Thoracic aorta (tissue), 2 donors: ENCODE data around the gene TRIP4. TPM values are rescaled to one million over a fixed set of nuclear protein-coding genes. Genes with fewer than 3 reads are reported as not detected.

ENCODE experiments used
- ATAC-seq: fragments of 150-250 bp; one replicate; pipeline ENCODE4 v1.8.0; 2017; ENCODE audit warnings: low read depth; ENCODE audit not compliant: insufficient number of reproducible peaks, low FRiP score
- DNase-seq: peaks from one replicate; pipeline ENCODE4 v3.0.0-alpha.2; 2020; ENCODE audit warnings: low spot score
- H3K27ac ChIP-seq, 2 donors: fragments of 200-600 bp; sonication (generic); 1 replicate in 1 of 2; 2 replicates in 1 of 2; pipeline ENCODE4 v1.5.1; 2016; ENCODE audit warnings: mild to moderate bottlenecking in 2 of 2, moderate library complexity in 2 of 2
- H3K27me3 ChIP-seq: fragments of 200-600 bp; sonication (generic); replicated peaks from 2 replicates; pipeline ENCODE4 v1.6.0; 2016; ENCODE audit warnings: mild to moderate bottlenecking; ENCODE audit not compliant: insufficient read depth
- H3K36me3 ChIP-seq: fragments of 200-600 bp; sonication (generic); one replicate; pipeline ENCODE4 v1.5.1; 2016
- H3K4me1 ChIP-seq, 2 donors: fragments of 200-600 bp; sonication (generic); 1 replicate in 1 of 2; 2 replicates in 1 of 2; pipeline versions ENCODE4 v1.5.1 to v1.6.0; 2016; ENCODE audit warnings: low read depth in 2 of 2, mild to moderate bottlenecking in 1 of 2; ENCODE audit not compliant: control insufficient read depth in 1 of 2
- H3K4me3 ChIP-seq: fragments of 200-600 bp; sonication (generic); 2 replicates; pipeline ENCODE4 v1.5.1; 2016; ENCODE audit warnings: mild to moderate bottlenecking
- H3K9me3 ChIP-seq: fragments of 200-600 bp; sonication (generic); 2 replicates; pipeline ENCODE4 v1.5.1; 2016
- CTCF ChIP-seq: fragments of 200-600 bp; sonication (generic); IDR thresholded peaks from one replicate; pipeline ENCODE4 v1.5.1; 2019; ENCODE audit warnings: antibody characterized with exemption
- total RNA-seq, 2 donors: library from RNA; depleted of rRNA; stranded (reverse); fragments of >200 nt; gene quantifications; one replicate each; pipeline versions ENCODE4 v1.1.0 to v1.2.3, GENCODE V29; 2016

The TRIP4 gene
- total RNA-seq, 2 donors from 2014 or later = 11.5 to 29.9 TPM

- H3K27ac ChIP-seq = no peak overlapping the region
- H3K9me3 ChIP-seq = no peaks in the 10 kb centered on the region
- no peaks in the 10 kb centered on the region for H3K27me3 ChIP-seq
- TF ChIP-seq CTCF = no peak
- DNase-seq (no peak), ATAC-seq (no peak)
- no peaks in the 10 kb centered on the region for H3K4me1 ChIP-seq
- no peaks in the 10 kb centered on the region for H3K36me3 ChIP-seq
- no peak overlapping the region for H3K4me3 ChIP-seq
Measured at GRCh38 chr15:64437982-64438381, 50.3 kb downstream of the TRIP4 start.

- Histone ChIP-seq H3K27ac (no peak overlapping the region), H3K9me3 (no peaks in the 10 kb centered on the region), H3K4me3 (no peak overlapping the region), H3K4me1 (peaks cover 4 to 6% of the 10 kb centered on the region in 2 donors), H3K27me3 (no peaks in the 10 kb centered on the region), H3K36me3 (no peaks in the 10 kb centered on the region)
- DNase-seq (no peak), ATAC-seq (no peak)
- TF ChIP-seq CTCF = no peak
Measured at GRCh38 chr15:64438653-64439447, 51.2 kb downstream of the TRIP4 start.

GRCh38 chr15:64441852-64442251, 54.2 kb downstream of the TRIP4 start:
- Histone ChIP-seq H3K4me3 (no peak overlapping the region), H3K27me3 (no peaks in the 10 kb centered on the region), H3K4me1 (peaks cover 9 to 17% of the 10 kb centered on the region in 2 donors), H3K27ac (no peak overlapping the region), H3K9me3 (no peaks in the 10 kb centered on the region), H3K36me3 (peaks cover 10% of the 10 kb centered on the region)
- TF ChIP-seq CTCF = no peak
- no peak for DNase-seq
- ATAC-seq = no peak

GRCh38 chr15:64443016-64443415, 55.4 kb downstream of the TRIP4 start:
- peaks cover 13% of the 10 kb centered on the region for H3K36me3 ChIP-seq
- no peaks in the 10 kb centered on the region for H3K27me3 ChIP-seq
- TF ChIP-seq CTCF = no peak
- peaks cover 9 to 17% of the 10 kb centered on the region in 2 donors for H3K4me1 ChIP-seq
- no peak overlapping the region for H3K4me3 ChIP-seq
- no peaks in the 10 kb centered on the region for H3K9me3 ChIP-seq
- peak overlapping the region; percentile 32 to 60 for H3K27ac ChIP-seq
- ATAC-seq (no peak), DNase-seq (no peak)

GRCh38 chr15:64443747-64444621, 56.3 kb downstream of the TRIP4 start:
- Histone ChIP-seq H3K9me3 (no peaks in the 10 kb centered on the region), H3K27ac (peak overlapping the region; percentile 32 to 60), H3K4me3 (no peak overlapping the region), H3K36me3 (peaks cover 20% of the 10 kb centered on the region), H3K4me1 (peaks cover 9 to 17% of the 10 kb centered on the region in 2 donors), H3K27me3 (no peaks in the 10 kb centered on the region)
- DNase-seq = no peak
- ATAC-seq = no peak
- no peak for TF ChIP-seq CTCF
